ENCODE data around the gene GALNT2.

The GALNT2 gene

DNA sequence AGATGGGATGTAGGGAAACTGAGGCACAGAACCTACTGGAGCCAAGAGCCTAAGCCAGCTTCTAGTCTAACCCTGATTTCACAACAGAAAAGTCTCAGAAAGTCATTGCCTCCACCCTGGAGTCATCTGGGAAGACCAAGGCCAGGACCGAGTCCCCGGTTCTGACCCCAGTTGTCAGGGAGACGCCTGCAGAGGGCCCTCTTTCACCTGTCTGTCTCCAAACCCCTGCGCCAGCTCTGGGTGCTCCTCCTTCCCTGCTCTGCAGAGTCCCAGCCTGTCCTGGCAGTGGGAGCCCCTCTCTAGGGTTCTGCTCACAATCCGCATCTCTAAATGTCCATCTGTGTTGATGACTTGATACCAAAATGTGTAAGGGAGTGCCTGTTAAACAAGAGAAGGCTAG lies 209.4 kb downstream of the GALNT2 start:
- DNase-seq (ENCODE audit: low read depth, low spot score), result no peak

DNA sequence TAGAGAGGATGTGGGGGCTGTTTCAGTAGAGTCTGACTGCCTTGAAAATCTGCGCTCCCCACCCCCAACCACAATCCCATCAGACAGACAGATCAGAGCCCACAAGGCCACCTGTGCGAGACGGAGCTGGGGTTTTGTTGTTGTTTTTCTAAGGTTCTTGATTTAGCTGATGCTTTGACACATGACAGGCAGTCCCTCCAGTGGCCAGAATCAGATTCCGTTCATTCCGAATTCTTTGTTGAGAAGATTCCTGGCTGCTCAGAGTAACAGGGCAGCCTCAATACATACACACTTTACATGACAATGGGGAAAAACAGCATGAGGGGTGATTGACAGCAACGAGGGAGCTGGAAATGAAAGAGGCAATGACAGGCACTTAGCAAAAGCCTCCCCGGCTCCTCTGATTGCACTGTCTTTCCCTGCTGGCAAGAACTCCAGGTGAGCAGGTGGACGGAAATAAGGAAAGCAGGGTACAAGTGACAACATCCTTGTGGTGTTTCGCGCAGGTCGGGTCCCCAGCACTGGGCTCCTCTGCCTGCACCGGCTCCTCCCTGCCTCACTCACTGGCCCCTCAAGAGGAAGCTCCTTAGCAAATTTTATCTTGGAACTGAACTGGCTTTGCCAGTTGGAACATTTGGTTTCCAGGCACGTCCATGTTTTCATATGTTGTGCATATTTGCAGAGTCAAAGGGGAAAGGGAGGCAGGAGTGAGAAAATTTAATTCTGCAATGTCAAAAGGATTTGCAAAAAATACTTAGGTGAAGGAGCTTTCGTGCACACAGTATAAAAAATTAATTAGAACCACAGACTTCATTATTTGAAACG lies 210.4 kb downstream of the GALNT2 start:
- no peak for DNase-seq (ENCODE audit: low read depth, low spot score)

DNA sequence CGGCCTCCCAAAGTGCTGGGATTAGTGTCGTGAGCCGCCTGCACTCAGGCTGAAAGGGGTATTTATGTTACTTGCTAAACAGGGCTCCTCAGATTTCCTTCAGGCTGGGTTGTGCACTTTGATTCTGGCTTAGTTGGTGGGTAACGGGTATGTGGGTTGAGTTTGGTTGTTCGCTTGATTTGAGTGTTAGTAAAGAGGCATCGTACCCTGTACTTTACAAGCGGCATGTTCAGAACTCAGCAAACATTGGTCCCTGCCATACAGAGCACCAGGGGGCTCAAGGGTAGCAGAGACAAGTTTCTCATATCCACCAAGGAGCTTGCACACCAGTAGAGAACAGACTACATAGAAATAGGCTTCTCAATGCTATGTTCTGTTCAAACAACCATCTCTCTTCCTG lies 211.3 kb downstream of the GALNT2 start:
- no peak for DNase-seq (ENCODE audit: low read depth, low spot score)

DNA sequence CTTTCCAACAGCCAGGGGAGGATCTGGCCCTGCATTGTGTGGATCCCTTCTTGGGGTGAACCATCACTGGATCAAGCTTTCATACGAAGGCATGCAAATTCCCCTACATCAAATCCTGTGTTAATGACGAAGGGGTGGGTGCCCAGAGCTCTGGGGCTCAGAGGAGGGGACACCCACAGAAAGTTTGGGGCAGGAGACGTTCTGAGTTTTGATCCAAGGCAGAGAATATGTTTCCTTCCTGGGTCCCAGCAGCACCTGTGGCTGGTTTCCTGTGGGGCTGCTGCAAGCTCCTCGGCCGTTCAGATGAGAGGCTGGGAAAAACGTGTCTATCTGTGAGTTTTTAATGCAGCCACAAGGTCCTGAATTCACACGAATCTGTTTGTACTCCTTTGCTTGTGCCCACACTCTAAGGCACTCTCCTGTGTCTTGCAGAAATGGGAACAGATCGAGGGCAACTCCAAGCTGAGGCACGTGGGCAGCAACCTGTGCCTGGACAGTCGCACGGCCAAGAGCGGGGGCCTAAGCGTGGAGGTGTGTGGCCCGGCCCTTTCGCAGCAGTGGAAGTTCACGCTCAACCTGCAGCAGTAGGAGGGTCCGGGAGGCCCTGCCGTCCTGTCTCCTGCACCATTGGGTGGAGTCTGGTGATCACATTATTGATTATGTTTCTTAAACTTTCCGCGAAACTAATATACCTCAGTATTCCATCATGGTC lies 212.0 kb downstream of the GALNT2 start:
- DNase-seq (ENCODE audit: low read depth, low spot score), result no peak

DNA sequence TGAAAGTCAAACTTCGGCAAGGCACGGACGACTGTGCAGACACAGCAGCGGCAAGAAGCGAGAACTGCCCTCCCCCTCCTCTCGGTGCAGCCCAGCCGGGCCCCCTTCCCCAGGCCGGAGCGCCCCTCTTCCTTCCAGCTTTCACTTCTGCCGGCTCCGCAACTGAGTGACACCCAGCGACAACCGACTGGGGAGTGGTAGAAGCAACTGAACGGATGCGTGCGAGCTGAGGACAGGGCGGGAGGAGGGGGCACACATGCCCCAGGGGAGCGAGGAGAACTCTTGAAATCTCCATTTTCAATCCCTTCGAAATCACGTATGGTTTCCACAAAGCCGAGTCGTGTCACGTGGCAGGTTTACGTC lies 212.5 kb downstream of the GALNT2 start:
- no peak for DNase-seq (ENCODE audit: low read depth, low spot score)

DNA sequence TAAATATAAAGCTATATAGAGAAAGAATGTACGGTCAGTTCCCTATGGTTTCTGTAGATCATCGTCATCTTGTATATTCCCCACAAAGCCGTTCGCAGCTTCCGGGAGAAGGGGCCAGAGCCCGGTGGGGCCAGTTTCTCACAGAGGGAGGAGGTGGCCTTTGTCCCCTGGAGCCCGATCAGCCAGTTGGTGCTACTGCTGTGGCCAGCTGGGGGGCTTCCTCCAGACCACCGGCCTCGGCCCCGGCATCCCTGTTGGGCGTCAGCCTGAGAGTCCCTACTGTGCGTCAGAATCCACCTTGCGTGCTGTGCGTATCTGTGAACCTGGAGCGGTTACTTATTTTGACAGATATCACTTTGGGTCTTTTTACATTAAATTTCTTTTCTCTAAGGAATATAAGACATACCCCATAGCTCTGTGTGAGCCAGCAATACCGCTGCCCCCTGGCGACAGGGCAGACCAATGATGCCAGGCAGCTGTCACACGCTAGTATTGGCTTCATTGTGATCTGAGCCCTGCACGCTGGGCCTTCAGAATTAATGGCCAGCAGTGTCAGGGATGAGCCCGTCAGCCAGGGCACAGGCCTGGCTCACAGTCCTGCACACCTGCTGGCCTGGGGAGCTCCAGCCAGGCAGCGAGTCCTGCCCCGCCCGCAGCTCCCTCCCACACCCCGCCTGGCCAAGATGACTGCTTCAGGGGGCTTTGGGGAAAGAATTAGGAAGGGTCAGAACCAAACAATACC lies 213.2 kb downstream of the GALNT2 start:
- no peak for DNase-seq (ENCODE audit: low read depth, low spot score)

DNA sequence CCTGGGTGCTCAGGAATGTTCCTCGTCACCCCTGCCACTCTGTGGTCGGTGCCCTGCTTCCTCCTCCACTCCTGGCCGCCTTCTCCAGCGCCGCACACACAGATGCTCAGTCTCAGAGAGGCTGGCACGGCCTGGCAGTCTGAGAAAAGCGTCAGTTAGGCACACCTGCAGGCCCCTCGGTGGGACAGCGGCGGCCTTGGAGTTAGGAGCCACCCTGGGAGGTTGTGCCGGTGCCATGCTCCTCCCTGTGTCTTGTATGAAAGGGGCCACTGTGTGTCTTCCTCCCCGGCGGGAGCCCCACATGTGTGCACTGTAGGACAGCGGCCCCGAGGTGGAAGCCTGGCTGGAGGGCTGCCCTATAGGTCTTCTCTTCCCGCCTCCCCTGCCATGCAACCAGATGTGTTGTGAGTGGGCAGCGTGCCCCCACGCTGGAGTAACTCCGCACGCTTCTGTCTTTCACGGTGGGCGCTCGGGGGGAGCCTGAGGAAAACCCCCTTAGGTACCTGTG lies 213.9 kb downstream of the GALNT2 start:
- no peak for DNase-seq (ENCODE audit: low read depth, low spot score)

DNA sequence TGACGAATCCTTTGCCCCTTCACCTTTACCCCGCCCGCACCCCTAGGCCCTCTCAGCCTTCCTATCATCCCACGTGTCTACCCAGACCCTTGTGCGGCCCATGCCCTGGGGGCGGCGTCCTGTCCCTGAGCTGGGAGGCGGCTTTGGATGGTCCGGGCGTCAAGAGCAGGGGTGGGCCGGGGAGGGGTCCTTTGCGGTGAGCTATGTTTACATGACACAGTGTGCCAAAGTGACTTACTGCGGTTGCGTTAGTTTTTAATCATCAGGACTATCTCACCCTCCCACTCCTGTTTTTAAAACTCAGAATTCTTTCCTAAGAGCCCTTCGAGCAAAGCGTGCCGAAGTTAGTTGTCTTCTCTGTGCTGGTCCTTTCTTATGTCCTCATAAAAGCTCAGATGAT lies 214.5 kb downstream of the GALNT2 start:
- no peak for DNase-seq (ENCODE audit: low read depth, low spot score)

DNA sequence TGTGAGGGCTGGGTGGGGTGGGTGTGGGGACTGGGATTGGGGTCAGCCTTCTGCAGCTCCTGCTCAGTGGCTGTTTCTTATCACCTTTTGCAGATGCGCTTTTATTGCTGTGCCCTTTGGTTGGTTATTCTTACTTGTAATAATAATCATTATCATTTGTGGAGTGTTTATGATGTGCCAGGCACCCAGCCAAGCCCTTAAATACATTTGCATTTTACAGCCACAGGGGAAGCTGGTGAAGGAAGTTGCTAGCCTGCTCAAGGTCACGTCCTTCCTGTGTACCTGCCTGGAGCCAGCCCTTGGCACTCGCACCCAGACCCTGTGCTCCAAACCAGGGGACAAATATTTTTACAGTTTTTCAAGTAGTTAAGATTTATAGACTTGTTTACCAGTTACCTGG lies 215.1 kb downstream of the GALNT2 start:
- no peak for DNase-seq (ENCODE audit: low read depth, low spot score)

DNA sequence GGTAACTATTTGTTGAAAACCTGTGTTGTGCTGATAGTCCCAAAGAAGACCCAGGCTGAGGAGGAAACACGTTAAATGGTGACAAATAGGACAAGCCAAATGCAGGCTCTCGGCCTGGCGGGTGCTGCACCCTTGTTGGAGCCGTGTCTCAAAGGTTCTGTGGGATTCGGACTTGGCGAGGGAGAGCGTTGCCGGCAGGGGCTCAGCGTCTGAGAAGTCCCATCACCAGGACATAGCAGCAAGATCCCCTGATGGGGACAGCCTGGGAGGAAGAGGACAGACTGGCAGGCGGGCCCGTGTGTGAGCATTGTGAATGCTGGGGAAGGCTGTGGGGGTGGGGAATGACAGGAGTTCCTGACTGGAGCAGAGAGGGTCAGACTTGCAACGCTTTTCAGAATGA lies 216.6 kb downstream of the GALNT2 start:
- no peak for DNase-seq (ENCODE audit: low read depth, low spot score)

DNA sequence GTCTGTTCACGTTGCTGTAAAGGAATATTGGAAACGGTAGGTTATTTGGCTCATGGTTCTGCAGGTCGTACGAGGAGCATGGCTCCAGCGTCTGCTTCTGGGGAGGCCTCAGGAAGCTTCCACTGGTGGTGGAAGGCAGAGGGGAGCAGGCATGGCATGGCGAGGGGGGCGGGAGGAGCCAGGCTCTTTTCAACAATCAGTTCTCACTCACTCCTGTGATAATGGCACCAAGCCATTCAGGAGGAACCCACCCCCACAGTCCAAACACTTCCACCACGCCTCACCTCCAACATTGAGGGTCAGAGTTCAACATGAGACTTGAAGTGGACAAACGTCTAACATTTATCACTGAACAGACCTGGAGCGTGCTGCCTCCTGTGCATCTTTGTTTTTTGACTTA lies 217.9 kb downstream of the GALNT2 start:
- no peak for DNase-seq (ENCODE audit: low read depth, low spot score)

DNA sequence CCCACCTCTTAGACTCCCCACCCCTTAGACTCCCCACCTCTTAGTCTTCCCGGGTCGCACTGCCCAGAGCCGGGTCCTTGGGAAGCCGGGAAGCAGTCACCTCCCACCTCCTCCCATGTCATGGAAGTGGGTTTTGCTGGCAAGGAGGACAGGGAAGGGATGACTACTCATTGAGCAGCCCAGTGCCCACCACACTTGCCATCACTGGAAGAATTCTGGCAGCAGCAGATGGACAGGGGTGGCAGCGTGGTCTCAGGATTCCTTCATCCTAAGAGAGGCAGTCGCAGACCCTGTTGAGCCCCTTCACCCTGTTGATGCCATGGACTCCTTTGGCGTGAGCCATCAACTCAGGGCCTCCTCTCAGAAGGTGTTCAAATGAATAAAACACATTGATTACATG lies 218.3 kb downstream of the GALNT2 start:
- DNase-seq (ENCODE audit: low read depth, low spot score), result no peak

DNA sequence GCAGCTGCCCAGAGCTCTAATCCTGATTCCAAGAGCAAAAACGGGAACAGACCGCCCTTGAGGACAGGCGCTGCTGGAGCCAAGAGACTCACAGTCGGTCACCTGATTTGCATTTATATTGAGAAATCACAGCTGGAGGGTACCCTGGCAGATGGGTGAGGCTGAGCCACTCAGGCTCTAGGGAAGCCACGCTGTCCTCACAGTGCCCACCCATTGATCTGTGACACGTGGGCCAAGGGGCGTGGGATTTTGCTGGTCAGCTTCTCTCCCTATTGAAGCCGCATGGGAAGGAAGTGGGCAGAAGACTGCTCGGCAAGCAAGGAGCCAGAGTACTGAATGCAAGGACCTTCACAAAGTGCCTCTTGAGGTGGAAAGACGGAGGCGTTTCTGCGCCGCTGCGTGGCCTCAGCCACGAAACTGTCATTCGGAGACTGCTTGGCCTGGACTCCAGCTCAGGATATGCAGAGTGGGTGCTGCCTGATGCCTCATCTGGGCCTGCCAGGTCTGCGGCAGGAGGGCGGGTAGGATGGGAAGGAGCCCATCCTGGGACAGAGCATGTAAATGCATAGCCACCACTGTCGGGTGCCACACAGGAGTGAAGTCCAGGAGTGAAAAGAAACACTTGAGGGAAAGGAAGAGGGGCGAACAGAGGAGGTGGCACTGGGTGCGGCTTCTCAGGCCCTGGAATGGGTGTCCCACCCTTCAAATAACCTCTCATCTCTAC lies 219.3 kb downstream of the GALNT2 start:
- no peak for DNase-seq (ENCODE audit: low read depth, low spot score)

DNA sequence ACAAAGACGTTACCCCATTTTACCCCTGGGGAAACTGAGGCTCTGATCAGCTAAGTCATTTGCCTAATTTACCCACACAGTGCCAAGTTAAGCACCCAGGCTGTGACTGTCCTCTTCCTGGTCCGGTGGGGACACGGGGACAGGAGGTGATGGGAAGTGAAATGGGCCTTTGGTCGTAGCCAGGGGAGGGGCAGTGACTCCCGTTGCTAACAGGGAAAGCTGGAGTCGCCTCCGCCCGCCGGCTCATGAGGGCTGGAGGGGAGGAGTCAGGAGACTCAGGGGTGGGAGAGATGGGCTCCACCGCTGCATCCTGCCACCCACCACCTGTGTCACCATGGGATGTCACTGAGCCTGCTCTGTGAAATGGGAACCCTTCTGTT lies 219.8 kb downstream of the GALNT2 start:
- DNase-seq (ENCODE audit: low read depth, low spot score), result no peak

DNA sequence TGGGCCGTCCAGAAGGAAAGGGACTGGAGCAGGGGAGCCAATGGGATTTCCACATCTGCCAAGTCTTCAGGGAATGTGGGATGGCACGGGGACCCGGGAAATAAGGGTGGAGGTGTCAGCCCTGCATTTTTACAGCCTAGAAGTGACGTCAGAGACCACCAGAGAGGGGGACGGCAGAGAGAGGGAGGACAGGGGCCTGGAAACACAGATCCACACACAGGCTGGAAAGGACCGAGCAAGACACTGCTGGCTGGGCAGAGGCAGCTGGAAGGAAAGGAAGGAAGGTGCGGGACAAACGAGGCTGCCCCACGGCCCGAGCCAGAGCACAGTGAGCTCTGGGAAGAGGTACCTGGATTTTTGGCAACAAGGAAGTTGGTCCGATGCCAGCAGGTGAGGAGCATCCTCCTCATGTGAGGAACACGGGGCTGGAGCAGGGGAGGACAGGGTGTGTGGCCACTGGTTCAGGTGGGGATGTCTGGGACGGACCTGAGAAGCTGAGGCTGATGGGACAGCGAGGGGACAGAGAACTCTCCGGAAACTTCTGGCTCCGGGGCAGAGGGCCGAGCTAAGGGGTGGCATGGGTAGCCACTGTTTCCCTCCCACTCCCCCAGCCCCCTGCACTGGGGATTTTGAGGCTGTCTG lies 220.8 kb downstream of the GALNT2 start:
- no peak for DNase-seq (ENCODE audit: low read depth, low spot score)

DNA sequence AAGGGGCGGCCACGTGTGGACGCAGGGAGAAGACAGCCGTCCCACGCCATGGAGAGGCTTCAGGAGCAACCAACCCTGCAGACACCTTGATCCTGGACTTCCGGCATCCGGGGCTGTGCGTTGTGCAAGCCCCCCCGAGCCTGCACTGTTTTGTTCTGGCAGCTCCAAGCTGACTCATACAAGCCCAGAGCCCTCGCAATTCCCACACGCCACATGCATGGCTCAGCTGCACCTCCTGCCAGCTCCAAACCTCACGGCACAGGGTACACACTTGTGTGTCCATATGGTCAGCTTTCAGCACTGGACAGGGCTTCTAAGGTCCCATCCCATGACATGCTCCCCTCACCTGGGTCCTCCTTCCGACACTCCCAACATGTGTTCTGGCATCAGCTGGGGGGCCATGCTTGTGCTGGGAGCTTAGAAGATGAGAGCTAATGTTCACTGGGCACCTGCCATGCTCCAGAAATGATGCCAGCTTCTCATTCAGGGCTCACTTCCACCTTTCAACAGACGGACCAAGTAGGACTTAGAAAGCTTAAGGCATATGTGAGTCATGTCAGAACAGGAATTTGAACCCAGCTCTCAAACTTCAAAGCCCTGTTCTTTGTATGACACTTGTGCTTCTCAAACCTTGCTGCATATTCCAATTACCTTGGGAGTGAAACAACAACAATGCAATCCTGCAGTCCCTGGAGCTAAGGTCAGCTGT lies 221.8 kb downstream of the GALNT2 start:
- no peak for DNase-seq (ENCODE audit: low read depth, low spot score)

DNA sequence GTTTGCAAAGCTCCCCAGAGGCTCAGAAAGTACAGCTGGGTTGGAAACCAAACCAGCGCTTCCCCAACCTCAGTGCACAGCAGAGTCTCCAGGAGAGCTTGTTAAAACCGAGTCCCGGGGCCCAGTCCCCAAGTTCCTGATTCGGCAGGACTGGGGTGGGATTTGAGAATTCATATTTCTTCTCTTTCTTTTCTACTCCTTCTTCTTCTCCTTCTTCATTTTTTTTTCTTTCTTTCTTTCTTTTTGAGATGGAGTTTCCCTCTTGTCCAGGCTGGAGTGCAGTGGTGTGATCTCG lies 222.3 kb downstream of the GALNT2 start:
- no peak for DNase-seq (ENCODE audit: low read depth, low spot score)

DNA sequence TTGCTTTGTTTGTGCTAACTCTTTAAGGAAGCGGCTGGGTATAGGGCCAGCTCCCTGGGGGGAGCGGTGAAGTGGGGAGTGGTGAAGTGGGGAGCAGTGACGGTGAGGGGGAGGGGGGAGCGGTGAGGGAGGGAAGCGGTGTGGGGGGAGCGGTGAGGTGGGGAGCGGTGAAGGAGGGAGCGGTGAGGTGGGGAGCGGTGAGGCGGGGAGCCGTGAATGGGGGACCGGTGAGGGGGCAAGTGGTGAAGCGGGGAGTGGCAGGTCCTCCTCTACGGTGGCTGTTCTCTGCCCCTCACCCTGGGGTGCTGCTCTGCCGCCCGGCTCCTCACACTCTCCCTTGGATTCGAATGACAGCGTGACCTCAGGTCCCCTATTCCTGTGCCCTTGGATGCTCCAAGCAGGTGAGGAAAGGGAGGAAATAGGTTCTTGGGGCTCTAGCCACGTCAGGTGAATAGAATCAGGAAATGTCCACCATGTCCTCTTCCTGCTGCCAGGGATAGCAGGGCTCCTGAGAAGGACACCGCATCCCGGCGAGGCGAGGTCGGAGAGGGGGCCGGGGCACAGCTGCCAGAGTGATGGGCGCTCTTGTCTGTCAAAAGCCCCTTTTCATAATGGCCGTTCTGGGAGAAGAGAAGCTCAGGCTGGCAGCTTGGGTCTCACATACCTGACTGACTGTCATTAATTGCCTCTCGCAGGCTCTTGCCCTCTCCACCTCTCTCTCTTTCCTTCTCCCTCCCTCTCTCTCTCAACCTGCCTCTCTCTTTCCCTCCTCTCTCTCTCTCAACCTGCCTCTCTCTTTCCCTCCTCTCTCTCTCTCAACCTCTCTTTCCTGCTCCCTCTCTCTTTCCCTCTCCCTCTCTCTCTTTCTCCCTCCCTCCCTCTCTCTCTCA lies 224.9 kb downstream of the GALNT2 start:
- no peak for DNase-seq (ENCODE audit: low read depth, low spot score)

DNA sequence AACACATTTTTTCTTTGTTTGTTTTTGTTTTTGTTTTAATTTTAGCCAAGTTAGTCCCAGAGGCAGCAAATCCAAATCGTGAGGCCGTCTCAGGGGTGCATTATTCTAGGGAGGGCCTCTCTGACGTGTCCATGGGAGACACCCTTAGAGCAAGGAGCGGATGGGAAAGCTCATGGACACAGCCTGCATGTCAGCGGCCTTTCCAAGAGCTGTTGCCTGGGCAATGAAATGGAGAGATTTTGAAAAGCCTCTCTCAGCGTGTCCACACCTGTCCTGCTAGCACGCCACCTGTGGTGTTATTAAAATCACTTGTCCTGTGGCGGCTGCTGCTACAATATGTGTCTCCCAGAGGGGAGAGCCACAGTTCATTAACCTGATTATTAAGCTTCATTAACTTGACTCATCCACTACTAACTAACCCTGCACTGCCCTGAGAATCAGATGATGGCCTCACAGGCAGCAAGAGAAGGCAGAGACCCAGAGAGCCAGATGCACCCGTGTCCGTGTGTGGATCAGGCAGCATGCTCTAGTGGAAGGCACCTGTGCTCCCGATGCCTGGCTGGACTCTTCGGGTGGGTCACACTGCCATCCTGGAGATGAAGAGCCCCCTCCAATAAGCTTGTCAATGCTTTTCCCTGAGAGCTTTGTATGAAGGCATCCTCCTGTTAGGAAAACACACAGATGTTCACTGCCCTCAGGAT lies 225.8 kb downstream of the GALNT2 start:
- DNase-seq (ENCODE audit: low read depth, low spot score), result no peak
